ENCODE data around the gene SRCIN1. TPM values are rescaled to one million over a fixed set of nuclear protein-coding genes. Genes with fewer than 3 reads are reported as not detected.

Gene SRCIN1
- polyA plus RNA-seq, 1 experiment: not detected

DNA sequence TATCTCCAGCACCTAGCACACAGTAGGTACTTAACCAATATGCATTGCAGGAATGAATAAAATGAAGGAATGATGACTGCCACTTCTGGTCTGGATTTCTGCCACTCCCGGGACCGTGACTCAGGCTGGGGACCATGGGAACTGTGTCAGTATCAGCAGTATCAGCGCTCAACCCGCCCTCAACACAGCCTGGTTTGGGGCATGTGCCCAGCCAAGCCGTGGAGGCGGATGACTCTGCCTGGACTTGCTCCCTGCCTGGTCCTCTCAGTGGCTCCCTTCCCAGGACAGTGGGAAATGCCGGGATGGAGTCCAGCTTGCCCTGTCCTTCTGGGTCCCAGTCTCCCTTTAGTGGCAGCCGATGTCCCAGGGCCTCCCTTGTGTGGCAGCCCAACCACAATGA is 55.1 kb downstream of the SRCIN1 start:
- H3K27me3 ChIP-seq (ENCODE audit: control insufficient read depth, insufficient read depth, low read length): peaks cover 37% of the 10 kb centered on the region

DNA sequence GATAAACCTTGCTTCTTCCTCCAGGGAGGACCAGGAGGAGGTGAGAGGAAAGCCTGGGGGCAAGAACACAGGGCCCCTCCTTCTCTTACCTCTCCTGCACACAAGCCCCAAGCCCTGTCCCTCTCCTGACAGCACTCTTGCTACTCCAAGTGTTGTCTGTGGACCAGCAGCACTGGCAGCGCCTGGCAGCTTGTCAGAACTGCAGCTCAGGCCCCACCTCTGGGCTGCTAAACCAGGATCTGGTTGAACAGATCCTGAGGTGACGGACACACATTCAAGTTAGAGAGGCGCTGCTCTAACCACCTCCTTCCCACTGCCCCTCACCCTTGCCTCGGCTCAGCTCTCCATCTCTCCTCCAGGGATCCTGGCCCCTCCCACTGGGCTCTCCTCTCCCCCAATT is 56.5 kb downstream of the SRCIN1 start:
- H3K27ac ChIP-seq (ENCODE audit: low read depth, low read length): no peak overlapping the region
- peaks cover 30% of the 10 kb centered on the region for H3K27me3 ChIP-seq (ENCODE audit: control insufficient read depth, insufficient read depth, low read length)
- ChIA-PET POLR2A (no interaction called here), CTCF (interaction anchor here (0.6 to 4.3 kb wide), 2 partner anchors 10 to 939 kb away, joined by 5 to 38 read pairs; no protein-coding TSS in a partner anchor)
- DNase-seq (ENCODE audit: low read depth, low spot score): no peak
- no peak overlapping the region for H3K4me3 ChIP-seq (ENCODE audit: low read depth, low read length)
- no peak for TF ChIP-seq CTCF (IDR thresholded peaks at IDR 0.05; ENCODE audit: low read depth, low read length)
- H3K9me3 ChIP-seq (ENCODE audit: control insufficient read depth, insufficient read depth, low read length): no peaks in the 10 kb centered on the region

More for the DNA sequence above, 55.1 kb downstream of the SRCIN1 start:
- Histone ChIP-seq H3K4me3 (ENCODE audit: low read depth, low read length) (no peak overlapping the region), H3K27ac (ENCODE audit: low read depth, low read length) (no peak overlapping the region), H3K9me3 (ENCODE audit: control insufficient read depth, insufficient read depth, low read length) (no peaks in the 10 kb centered on the region)
- ChIA-PET POLR2A (no interaction called here), CTCF (interaction anchor here (1.5 to 4.3 kb wide), 2 partner anchors 8 to 113 kb away, joined by 7 to 38 read pairs; no protein-coding TSS in a partner anchor)
- DNase-seq (ENCODE audit: low read depth, low spot score): no peak
- TF ChIP-seq CTCF (IDR thresholded peaks at IDR 0.05; ENCODE audit: low read depth, low read length): no peak

- ChIA-PET POLR2A (no interaction called here), CTCF (interaction anchor here (4.3 kb wide), 1 partner anchor 12 kb away, joined by 38 read pairs; no protein-coding TSS in a partner anchor)
- TF ChIP-seq CTCF (IDR thresholded peaks at IDR 0.05; ENCODE audit: low read depth, low read length): no peak
- Histone ChIP-seq H3K27me3 (ENCODE audit: control insufficient read depth, insufficient read depth, low read length) (peaks cover 26% of the 10 kb centered on the region), H3K27ac (ENCODE audit: low read depth, low read length) (no peak overlapping the region), H3K4me3 (ENCODE audit: low read depth, low read length) (no peak overlapping the region), H3K9me3 (ENCODE audit: control insufficient read depth, insufficient read depth, low read length) (no peaks in the 10 kb centered on the region; the same call in 1 of the 2 replicates)
- no peak for DNase-seq (ENCODE audit: low read depth, low spot score)
Measured at GRCh38 chr17:38547444-38547843, 58.3 kb downstream of the SRCIN1 start.

DNA sequence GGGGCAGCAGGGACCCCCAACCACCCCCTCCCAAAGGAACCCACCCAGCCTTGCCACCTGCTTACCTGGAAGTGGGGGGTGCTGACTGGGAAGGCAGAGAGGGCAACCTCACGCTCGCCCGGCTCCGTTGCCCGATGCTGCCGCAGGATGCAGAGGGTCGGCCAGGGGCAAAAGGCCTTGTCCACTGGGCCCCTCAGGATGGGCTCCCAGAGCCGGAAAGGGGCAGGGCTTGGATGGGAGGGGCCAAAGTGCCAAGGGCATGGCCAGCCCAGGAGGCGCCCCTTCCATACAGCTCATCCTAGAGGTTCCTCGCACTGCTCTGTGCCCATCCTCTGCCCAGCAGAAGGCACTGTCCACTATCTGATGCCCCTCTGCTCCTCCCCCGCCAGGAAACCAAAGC is 59.4 kb downstream of the SRCIN1 start:
- Histone ChIP-seq H3K9me3 (ENCODE audit: control insufficient read depth, insufficient read depth, low read length) (no peaks in the 10 kb centered on the region; the same call in 1 of the 2 replicates), H3K4me3 (ENCODE audit: low read depth, low read length) (no peak overlapping the region), H3K27ac (ENCODE audit: low read depth, low read length) (no peak overlapping the region), H3K27me3 (ENCODE audit: control insufficient read depth, insufficient read depth, low read length) (peaks cover 26% of the 10 kb centered on the region)
- ChIA-PET POLR2A (no interaction called here), CTCF (interaction anchor here (4.3 kb wide), 1 partner anchor 13 kb away, joined by 38 read pairs; no protein-coding TSS in a partner anchor)
- no peak for DNase-seq (ENCODE audit: low read depth, low spot score)
- no peak for TF ChIP-seq CTCF (IDR thresholded peaks at IDR 0.05; ENCODE audit: low read depth, low read length)

- no peak for TF ChIP-seq CTCF (IDR thresholded peaks at IDR 0.05; ENCODE audit: low read depth, low read length)
- Histone ChIP-seq H3K27me3 (ENCODE audit: control insufficient read depth, insufficient read depth, low read length) (peaks cover 28% of the 10 kb centered on the region), H3K4me3 (ENCODE audit: low read depth, low read length) (no peak overlapping the region), H3K27ac (ENCODE audit: low read depth, low read length) (no peak overlapping the region), H3K9me3 (ENCODE audit: control insufficient read depth, insufficient read depth, low read length) (no peaks in the 10 kb centered on the region; the same call in 1 of the 2 replicates)
- DNase-seq (ENCODE audit: low read depth, low spot score): no peak
- CTCF ChIA-PET: interaction anchor here (1.5 kb wide), 1 partner anchor 13 kb away, joined by 11 read pairs; no protein-coding TSS in a partner anchor
- POLR2A ChIA-PET: no interaction called here
Measured at GRCh38 chr17:38545531-38546225, 60.1 kb downstream of the SRCIN1 start.

Data from AG04450 (cell line).